KG1 (cell line): ENCODE data around the gene SLC49A3.
"Not testable (repeated sequence)": the region's sequence is repeated elsewhere in the genome, so short reads cannot be mapped to it uniquely, and the experiment has no call there.

Experiments used
- DNase-seq: peaks from one replicate; lab custom pipeline; 2025; lab: John Stamatoyannopoulos, UW

SLC49A3 gene

DNA sequence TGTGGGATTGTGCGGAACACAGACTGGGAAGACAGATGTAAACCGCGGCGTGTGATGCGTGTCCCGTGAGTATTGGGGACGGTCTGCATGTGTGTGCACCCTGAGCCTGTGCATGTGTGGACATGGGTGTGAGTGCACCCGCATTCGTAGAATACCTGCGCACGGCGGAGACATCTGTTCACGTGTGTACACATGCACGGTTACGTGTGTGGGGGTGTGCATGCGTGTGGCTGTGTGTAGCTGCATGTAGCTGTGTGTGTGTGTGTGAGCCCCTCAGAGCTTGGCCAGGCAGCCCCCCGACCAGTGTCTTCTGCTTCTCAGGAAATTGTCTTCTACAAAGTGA is 34.5 kb downstream of the SLC49A3 start:
- no peak for DNase-seq

DNA sequence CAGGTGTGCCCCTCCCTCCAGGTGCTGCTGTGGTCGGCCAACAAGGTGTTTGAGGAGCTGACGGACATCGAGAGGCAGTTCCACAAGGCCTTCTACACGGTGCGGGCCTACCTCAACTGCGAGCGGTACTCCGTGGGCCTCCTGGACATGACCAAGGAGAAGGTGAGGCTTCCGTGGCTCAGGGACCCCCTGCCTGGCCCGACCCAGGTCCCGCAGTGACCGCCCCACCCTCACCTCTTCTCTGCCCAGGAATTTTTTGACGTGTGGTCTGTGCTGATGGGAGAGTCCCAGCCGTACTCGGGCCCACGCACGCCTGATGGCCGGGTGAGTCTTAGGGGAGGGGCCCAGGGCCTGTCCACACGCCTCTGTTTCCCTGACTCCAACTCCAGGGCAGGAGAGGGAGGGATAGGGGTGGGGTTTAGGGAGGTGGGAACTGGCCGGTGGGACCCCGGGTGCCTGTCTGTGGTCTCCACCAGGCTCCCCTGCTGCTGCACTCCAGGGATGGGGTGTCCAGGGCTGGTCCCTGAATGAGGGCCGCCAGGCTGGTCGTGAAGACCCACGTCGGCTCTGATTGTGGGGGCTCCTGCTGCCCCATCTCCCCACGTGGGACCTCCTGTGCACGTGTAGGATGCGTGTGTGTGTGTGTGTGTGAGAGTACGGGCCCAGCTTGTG is 35.0 kb downstream of the SLC49A3 start:
- no peak for DNase-seq

DNA sequence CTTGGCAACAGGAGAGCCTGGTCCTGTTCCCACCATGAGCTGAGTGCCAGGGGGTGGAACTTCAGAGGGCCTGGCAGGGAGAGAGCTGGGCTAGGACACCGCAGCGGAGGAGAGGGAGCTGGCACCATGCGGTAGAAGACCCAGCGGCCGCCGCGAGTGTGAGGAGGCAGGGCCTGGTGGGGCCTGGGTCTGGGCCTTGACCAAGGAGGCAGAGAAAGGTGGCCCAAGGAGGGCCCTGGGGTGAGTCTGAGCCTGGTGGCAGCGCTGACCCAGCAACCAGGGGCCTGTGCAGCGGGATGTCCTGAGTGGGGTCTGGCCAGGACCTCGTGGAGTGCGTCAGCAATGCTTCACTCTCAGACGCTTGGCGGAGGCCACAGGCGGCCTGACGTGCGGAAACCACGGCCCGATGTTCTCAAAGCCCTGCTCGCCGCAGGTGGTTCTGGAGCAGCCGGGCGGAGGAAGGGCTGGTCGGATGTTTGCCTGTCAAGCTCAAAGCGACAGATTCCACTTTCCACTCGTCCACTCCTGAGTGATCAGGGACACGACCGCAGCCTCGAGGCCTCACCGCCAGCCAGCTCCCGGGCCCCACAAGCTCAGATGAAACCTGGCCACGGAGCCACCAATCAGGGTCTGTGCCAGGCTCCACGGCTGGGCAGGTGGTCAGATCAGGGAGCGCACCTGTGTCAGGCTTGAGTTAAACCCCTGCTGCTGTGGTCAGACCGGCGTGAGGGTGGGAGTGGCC is 35.7 kb downstream of the SLC49A3 start:
- no peak for DNase-seq

DNA sequence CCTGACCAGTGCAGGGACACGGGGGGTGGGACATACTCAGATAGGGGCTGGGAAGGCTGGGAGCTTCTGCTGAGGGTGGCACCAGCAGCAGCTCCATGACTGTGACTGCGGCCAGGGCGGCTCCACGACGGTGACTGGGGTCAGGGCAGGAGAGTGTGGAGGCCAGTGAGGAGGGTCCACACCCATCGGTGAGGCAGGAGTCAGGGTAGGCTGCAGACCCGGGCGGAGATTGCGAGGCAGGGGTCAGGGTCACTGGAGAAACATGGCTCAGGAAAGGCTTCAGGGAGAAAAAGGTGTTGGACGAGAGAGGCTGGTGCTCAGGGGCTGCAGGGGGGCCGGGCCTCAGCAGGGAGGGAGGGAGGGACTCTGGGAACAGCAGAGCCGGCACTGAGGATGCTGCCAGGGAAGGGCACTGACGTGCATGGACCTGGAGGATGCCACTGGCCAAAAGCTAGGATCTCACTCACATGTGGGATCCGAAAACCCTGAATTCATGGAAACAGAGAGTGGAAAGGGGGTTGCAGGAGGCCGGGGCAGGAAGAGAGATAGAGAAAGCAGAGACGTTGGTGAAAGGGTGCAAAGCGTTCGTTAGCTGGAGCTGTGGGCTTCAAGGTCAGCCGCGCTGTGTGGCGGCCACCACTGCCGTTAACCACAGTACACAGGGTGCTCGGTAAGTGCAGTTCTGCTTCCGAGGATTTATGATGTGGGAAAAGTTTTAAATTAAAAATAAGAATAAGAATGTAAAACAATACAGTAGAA is 36.9 kb downstream of the SLC49A3 start:
- no peak for DNase-seq

DNA sequence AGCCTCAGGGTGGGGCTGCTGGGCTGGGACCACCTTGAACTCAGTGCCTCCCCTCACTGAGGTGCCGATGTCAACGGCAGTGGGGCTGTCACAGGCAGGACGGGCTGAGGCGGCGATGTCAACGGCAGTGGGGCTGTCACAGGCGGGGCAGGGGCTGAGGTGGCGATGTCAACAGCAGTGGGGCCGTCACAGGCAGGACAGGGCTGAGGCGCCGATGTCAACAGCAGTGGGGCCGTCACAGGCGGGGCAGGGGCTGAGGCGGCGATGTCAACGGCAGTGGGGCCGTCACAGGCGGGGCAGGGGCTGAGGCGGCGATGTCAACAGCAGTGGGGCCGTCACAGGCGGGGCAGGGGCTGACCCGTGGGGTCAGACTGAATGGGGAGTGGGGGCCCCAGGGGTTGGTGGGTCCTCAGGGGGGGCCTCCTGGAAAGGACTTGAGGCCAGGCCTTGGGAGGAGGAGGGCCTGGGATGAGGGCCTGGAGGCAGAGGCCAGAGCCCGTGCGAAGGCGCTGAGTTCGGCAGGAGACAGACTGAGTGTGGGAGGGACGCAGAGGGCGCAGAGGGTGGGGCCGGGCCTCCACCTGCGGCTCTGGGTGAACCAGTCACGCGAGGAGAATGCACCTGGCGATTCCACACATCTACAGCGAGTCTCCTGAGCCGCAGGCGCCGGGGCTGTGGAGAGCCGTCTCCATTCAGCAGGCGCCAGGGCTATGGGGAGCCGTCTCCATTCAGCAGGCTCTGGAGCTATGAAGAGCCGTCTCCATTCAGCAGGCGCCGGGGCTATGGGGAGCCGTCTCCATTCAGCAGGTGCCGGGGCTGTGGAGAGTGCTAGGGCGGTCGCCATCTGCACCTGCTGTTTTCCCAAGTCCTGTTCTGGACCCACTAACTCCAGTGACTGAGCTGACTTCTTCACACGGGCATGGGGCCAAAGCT is 37.7 kb downstream of the SLC49A3 start:
- no peak for DNase-seq

DNA sequence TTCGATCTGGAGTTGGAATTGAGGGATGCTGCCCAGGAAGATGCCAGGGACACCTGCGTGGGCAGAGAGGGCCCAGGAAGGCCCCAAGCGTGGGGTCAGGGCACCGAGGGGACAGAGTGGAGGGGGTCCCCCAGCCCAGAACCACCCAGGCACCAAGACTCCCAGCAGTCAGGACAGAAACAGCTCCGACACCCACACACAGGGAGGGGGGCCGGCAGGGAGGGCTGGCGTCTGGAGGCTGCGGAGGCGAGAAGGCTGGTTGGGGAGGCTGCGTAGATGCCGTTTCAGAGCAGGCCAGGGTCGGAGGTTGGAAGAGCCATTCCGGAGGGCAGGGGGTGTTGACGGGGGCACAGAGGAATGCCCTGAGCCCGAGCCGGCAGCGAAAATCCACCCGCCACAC is 38.5 kb downstream of the SLC49A3 start:
- DNase-seq: no peak

DNA sequence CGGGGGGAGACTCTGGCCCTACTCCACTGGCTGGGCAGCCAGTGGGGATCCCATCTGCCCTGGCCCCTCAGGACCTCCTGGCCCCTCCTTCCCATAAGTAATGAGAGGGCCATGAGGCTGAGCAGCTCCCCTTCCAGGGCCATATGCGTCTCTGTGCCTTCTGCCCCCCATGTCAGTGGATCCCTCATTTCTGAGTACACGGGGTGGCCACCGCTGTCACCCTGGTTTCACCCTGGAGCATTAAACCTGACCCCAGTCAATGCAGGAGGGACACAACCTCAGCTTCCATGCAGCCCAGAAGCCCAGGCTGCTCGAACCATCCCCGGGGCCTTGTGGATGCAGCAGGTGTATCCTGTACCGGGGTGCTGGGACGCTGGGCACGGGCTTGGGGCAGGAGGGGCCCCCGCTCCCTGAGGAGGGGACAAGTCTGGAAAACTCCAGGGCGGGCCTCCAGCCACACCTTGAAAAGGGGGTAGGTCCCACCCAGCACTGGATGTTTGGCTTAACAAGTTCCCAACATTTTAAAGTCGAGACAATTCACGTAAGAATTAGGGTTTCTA is 39.1 kb downstream of the SLC49A3 start:
- no peak for DNase-seq

DNA sequence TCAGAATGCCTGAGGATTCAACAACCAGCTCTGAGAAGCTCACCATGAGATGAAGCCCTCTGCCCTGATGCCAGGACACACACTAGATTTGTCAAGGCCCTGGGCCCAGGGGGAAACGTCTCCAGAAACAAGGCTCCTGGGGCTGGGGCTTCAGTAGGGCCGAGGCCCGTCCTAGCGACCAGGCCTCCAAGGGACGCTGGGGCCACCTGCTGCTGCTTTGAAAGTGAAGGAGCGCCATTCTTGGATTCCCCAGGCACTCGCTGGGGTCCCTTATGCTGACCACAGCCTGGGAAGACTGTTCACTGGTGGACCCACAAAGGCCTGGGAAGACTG is 39.7 kb downstream of the SLC49A3 start:
- DNase-seq: no peak

DNA sequence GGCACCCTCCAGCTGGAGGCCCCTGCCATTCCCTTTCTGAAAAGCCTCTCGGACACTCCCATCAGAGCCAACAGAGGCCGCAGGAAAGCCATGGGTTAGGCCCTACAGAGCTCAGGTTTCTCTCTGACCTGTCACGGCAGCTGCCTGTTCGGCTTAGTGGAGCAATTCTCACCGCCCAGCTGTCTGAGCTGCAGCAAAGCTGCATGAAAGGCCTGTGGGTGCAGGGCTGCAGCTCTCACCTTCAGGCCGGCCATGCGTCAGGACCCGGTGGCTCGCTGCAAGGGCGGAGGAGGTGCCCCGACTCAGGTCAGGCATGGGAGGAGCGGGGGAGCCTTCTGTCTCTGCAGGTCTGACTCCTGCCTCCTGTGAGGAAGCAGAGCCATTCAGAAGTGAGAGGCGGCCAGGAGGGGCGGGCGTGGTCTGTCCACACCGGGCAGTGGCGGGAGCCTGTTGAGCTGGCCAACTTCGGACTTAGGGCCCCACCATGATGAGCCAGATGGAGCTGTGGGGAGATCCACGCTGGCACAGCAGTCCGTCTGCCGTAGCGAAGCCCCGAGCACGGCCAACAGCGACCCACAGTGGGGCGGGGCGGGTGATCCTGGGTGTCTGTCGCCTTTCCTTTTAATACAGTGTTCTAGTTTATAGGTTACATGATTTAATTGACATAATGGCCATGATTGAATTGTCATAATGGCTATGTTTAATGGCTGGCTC is 40.2 kb downstream of the SLC49A3 start:
- DNase-seq: no peak

DNA sequence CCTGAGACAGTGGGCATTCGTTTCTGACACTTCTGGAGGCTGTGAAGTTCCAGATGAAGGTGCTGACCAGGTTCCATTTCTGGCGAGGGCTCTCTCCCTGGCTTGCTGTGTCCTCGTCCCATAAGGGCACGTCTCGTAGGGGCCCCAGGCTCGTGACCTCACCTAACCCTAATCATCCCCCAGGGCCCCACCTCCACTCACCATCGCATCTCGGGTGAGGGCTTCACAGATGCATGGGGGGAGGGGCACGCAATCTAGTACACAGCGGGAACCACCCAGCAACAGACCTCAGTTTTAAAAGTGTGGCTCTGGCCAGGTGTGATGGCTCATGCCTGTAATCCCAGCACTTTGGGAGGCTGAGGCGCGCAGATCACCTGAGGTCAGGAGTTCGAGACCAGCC is 41.5 kb downstream of the SLC49A3 start:
- DNase-seq: no peak

DNA sequence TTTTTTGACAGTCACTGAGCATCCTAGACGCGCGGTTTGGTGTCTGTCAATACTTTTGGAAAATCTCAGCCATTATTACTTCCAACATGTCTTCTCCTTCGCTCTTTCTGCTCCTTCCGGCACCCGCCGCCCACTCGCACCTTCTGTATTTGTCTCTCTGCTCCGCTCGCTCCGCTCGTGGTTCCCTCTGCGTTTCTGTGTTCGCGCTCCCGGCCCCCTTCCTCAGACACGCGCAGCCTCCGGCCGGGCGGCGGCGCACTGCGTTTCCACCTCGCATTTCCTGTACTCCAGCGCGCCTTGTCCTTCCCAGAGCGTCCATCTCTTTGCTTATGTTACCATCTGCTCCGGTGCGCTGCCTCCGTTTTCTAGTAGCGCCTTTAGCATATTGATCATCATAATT is 42.5 kb downstream of the SLC49A3 start:
- no peak for DNase-seq

DNA sequence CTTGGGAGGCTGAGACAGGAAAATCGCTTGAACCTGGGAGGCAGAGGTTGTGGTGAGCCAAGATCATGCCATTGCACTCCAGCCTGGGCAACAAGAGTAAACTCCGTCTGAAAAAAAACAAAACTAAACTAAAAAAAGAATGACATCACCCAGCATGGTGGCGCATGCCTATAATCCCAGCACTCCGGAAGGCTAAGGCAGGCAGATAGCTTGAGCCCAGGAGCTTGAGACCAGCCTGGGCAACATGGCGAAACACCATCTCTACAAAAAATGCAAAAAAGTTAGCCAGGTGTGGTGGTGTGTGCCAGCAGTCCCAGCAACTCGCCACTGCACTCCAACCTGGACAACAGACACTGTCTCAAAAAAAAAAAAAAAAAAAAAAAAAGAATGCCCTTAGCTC is 46.6 kb downstream of the SLC49A3 start:
- not testable (repeated sequence) for DNase-seq

DNA sequence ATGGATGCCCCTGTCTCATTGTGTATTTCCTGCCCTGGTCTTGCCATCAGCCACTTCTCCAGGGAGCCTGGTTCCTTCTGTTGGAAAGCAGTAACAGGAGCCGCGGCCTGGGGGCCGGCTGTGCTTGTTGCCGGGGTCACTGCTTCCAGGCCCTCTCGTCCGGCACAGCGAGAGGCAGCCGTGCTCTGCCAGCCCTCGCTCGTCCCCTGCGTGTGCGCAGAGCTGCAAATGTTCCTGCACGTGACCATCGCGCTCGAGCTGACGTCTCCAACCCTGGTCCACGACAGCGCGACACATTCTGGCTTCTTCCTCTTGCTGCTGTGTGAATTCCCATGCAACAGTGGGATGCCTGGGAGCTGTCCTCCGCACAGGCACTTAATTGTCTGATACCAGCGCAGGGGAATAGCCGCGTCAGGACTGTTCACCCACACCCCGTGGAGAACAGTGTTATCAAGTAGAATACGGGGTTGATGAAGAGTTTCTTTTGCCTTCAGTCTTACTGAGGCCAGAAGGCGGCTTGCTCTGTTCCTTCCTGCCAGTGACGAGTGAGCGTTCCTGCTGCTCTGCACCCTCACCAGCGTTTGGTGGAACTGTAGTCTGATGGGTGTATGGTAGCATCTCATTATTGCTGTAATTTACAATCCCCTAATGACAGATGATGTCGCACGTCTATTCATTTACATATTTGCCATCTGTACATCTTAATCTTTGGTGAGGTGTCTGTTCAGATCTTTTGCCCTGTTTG is 51.2 kb downstream of the SLC49A3 start:
- DNase-seq: no peak

DNA sequence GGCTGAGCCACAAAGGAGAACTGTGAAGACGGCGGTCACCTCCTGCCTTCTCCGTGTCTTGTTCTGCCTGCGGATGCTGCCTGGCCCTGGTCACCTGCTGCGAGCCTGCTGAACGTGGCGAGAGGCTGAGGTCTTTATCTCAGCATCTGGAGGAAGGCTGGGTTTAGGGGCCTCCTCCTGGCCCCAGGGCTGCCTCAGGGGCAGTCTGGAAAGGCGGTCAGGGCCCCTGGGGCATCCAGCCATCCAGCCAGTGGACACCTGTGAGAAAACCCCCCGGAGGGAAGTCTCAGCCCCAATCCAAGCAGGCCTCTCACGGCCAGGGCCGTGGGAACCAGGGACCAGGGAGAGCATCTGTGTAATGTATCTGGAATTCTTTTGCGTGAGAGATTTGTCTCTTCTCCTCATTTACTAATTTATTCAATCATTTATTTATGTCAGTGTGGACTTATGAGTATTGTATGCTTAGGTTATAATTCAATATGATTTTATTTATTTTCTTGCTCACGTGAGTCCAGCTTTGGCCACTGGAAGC is 52.3 kb downstream of the SLC49A3 start:
- DNase-seq: no peak

DNA sequence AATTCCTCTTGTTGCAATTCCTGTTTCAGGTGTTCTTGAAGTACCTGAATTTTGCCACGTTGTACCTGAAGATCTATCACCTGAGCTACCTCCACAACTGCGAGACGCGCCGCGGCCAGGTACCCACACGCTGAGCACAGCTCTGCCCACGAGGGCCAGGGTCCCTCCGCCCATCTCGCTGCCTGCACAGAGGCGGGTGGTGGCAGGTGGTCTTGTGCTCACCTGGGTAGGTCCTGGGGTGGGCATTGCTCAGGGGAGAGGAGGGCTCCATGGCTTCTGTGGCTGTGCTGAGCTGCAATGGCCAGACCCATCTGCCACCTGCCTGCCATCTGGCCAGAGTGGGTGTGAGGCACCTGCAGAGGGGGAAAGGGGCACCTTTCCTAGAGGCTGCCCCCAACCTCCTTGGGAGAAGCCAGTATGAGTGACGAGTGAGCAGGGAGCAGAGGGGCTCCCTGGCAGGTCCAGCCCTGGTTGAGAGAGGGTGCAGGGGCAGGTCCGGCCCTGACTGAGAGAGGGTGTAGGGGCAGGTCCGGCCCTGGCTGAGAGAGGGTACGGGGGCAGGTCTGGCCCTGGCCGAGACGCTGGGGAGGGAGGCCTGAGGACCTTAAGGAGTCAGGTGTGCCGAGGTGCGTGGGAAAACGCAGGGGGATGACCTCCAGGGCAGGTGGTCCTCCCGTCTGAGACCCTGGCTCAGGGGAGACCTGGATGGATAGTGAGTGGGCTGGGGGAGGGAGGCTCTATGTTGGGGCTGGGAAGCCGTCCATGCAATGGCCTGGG is 52.9 kb downstream of the SLC49A3 start:
- DNase-seq: no peak

DNA sequence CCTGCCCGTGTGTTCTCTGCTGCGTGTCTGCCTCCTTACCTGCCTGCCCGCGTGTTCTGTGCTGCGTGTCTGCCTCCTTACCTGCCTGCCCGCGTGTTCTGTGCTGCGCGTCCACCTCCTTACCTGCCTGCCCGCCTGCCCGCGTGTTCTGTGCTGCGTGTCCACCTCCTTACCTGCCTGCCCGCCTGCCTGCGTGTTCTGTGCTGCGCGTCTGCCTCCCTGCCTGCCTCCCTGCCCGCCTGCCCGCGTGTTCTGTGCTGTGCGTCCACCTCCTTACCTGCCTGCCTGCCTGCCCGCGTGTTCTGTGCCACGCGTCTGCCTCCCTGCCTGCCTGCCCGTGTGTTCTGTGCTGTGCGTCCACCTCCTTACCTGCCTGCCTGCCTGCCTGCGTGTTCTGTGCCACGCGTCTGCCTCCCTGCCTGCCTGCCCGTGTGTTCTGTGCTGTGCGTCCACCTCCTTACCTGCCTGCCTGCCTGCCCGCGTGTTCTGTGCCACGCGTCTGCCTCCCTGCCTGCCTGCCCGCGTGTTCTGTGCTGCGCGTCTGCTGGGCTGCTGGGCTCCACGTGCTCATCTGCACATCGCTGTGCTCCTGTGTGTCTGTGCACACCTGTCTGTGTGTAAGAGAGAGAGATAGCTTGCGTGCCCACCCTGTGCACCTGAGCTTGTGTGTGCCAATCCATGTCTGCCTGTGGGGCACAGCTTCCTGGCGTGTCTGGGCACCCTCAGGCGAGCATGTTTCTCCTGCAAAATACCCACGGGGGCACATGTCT is 53.7 kb downstream of the SLC49A3 start:
- not testable (repeated sequence) for DNase-seq

DNA sequence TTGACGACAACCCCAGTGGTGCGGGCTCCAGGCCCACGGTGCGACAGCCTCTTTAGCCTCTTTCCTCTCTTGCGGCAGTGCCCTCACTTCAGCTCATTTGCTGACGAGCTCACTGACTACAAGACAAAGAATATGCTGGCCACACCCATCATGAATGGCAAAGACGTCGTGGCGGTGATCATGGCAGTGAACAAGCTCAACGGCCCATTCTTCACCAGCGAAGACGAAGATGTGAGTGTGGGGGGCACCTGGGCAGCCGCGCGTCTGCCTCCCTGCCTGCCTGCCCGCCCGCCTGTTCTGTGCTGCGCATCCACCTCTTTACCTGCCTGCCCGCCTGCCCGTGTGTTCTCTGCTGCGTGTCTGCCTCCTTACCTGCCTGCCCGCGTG is 54.4 kb downstream of the SLC49A3 start:
- DNase-seq: no peak

DNA sequence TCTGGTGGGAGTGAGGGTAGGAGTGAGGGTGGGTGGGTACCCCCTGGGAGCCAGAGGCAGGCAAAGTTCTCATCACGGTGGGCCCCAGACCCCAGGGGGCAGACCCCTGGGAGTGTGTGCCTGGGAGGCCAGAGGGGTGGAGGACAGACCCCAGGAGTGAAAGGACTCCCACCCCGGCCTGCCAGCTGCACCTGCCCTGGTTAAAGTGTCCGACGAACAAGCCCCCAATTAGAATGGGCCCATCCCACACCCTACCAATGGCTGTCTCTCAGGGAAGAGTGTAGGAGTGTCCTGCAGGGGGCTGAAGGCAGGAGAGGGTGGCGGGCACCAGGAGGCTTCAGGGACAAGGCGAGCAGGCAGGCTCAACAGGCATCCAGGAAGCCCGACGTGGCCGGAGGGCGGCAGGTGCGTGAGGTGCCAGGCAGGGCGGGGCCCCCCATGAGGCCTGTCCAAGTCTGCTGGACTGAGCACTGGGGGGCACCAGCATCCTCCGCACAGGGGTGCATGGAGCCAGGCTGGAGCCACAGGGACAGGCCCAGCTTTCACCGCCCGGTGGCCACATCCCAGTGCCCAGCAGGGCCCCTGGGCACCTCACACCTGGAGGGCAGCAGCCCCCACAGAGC is 54.9 kb downstream of the SLC49A3 start:
- no peak for DNase-seq
